ENCODE measurements around the gene TAF4.
A peak's percentile ranks its signal among the peaks of the same experiment; 100 is the strongest.
"Not testable (repeated sequence)": the region's sequence is repeated elsewhere in the genome, so short reads cannot be mapped to it uniquely, and the experiment has no call there.

Gene TAF4

GRCh38 chr20:62079166-62079565, 13.5 kb upstream of the TAF4 start:
- DNase-seq = no peak

- DNase-seq = no peak
Measured at GRCh38 chr20:62073323-62073722, 7.6 kb upstream of the TAF4 start.

GRCh38 chr20:62071669-62072430, 6.2 kb upstream of the TAF4 start:
- not testable (repeated sequence) for DNase-seq

- DNase-seq = no peak
Measured at GRCh38 chr20:62069741-62070216, 4.1 kb upstream of the TAF4 start.

- no peak for DNase-seq
Measured at GRCh38 chr20:62068997-62069396, 3.3 kb upstream of the TAF4 start.

- no peak for DNase-seq
Measured at GRCh38 chr20:62067547-62068260, 2.0 kb upstream of the TAF4 start.

- DNase-seq = peak; percentile 46
Measured at GRCh38 chr20:62066983-62067433, 1.3 kb upstream of the TAF4 start.

GRCh38 chr20:62066339-62066982, 780 bp upstream of the TAF4 start:
- peak; percentile 93 for DNase-seq

GRCh38 chr20:62064770-62065673, 659 bp downstream of the TAF4 start:
- peak; percentile 59 for DNase-seq

GRCh38 chr20:62063981-62064769, 1.5 kb downstream of the TAF4 start:
- no peak for DNase-seq

- DNase-seq = no peak
Measured at GRCh38 chr20:62063315-62063980, 2.2 kb downstream of the TAF4 start.

GRCh38 chr20:62062661-62063314, 2.9 kb downstream of the TAF4 start:
- DNase-seq = no peak

GRCh38 chr20:62061851-62062423, 3.7 kb downstream of the TAF4 start:
- no peak for DNase-seq

GRCh38 chr20:62060631-62061541, 4.8 kb downstream of the TAF4 start:
- DNase-seq = no peak

- no peak for DNase-seq
Measured at GRCh38 chr20:62059920-62060630, 5.6 kb downstream of the TAF4 start.

GRCh38 chr20:62059401-62059800, 6.3 kb downstream of the TAF4 start:
- DNase-seq = no peak

- DNase-seq = no peak
Measured at GRCh38 chr20:62058941-62059340, 6.7 kb downstream of the TAF4 start.

- no peak for DNase-seq
Measured at GRCh38 chr20:62056975-62057374, 8.7 kb downstream of the TAF4 start.
